GM18526 (cell line): ENCODE data around the gene ENDOU.

ENCODE experiments used
- POLR2A ChIP-seq: IDR thresholded peaks from 3 replicates; pipeline ENCODE4 v1.6.1; 2011; ENCODE audit not compliant: insufficient read length; ENCODE audit errors: extremely low read depth

The ENDOU gene

GRCh38 chr12:47750916-47751470 lies 25.7 kb upstream of the ENDOU start:
- no peak for TF ChIP-seq POLR2A

- TF ChIP-seq POLR2A, result no peak
Observed at GRCh38 chr12:47750229-47750798, 25.0 kb upstream of the ENDOU start.

GRCh38 chr12:47748899-47749298 lies 23.6 kb upstream of the ENDOU start:
- no peak for TF ChIP-seq POLR2A

GRCh38 chr12:47748507-47748828 lies 23.2 kb upstream of the ENDOU start:
- no peak for TF ChIP-seq POLR2A

- TF ChIP-seq POLR2A, result no peak
Observed at GRCh38 chr12:47747596-47748506, 22.6 kb upstream of the ENDOU start.

GRCh38 chr12:47747126-47747525 lies 21.8 kb upstream of the ENDOU start:
- TF ChIP-seq POLR2A, result no peak

GRCh38 chr12:47746523-47746922 lies 21.2 kb upstream of the ENDOU start:
- TF ChIP-seq POLR2A, result no peak

GRCh38 chr12:47746073-47746472 lies 20.8 kb upstream of the ENDOU start:
- no peak for TF ChIP-seq POLR2A

- no peak for TF ChIP-seq POLR2A
Observed at GRCh38 chr12:47745485-47746041, 20.3 kb upstream of the ENDOU start.

GRCh38 chr12:47744778-47745436 lies 19.6 kb upstream of the ENDOU start:
- TF ChIP-seq POLR2A, result no peak

GRCh38 chr12:47744005-47744651 lies 18.8 kb upstream of the ENDOU start:
- TF ChIP-seq POLR2A, result no peak

GRCh38 chr12:47743311-47743860 lies 18.1 kb upstream of the ENDOU start:
- TF ChIP-seq POLR2A, result no peak

GRCh38 chr12:47742253-47742825 lies 17.0 kb upstream of the ENDOU start:
- no peak for TF ChIP-seq POLR2A

GRCh38 chr12:47741340-47741703 lies 16.0 kb upstream of the ENDOU start:
- no peak for TF ChIP-seq POLR2A
